ENCODE data around the gene MAP7D1. TPM values are rescaled to one million over a fixed set of nuclear protein-coding genes. Genes with fewer than 3 reads are reported as not detected.

The MAP7D1 gene
- total and polyA plus RNA-seq, 2 of the 13 experiments (the other 11 are each of a cell fraction or from before 2014, with no cell fraction given) = 5.6 to 7.2 TPM

GRCh38 chr1:36109041-36109679 lies 46.8 kb upstream of the MAP7D1 start (continued):
- TF ChIP-seq ZFP36L1 (CRISPR knock-in tag; IDR thresholded peaks at IDR 0.05) (no peak), ZNF275 (CRISPR knock-in tag; IDR thresholded peaks at IDR 0.05; ENCODE audit: borderline replicate concordance) (no peak), ZNF317 (CRISPR knock-in tag; IDR thresholded peaks at IDR 0.05) (no peak), ZNF142 (CRISPR knock-in tag; IDR thresholded peaks at IDR 0.05) (no peak), ZNF704 (CRISPR knock-in tag; IDR thresholded peaks at IDR 0.05; ENCODE audit: borderline replicate concordance) (no peak), FOSL1 (CRISPR knock-in tag; IDR thresholded peaks at IDR 0.05; ENCODE audit: borderline replicate concordance) (no peak), SNAI1 (CRISPR knock-in tag; IDR thresholded peaks at IDR 0.05; ENCODE audit: borderline replicate concordance) (no peak), MIER3 (CRISPR knock-in tag; IDR thresholded peaks at IDR 0.05; ENCODE audit: borderline replicate concordance) (no peak), PREB (CRISPR knock-in tag; IDR thresholded peaks at IDR 0.05) (no peak), ZNF710 (CRISPR knock-in tag; IDR thresholded peaks at IDR 0.05; ENCODE audit: borderline replicate concordance) (no peak)
